ENCODE measurements around the gene LSAMP.

The LSAMP gene

DNA sequence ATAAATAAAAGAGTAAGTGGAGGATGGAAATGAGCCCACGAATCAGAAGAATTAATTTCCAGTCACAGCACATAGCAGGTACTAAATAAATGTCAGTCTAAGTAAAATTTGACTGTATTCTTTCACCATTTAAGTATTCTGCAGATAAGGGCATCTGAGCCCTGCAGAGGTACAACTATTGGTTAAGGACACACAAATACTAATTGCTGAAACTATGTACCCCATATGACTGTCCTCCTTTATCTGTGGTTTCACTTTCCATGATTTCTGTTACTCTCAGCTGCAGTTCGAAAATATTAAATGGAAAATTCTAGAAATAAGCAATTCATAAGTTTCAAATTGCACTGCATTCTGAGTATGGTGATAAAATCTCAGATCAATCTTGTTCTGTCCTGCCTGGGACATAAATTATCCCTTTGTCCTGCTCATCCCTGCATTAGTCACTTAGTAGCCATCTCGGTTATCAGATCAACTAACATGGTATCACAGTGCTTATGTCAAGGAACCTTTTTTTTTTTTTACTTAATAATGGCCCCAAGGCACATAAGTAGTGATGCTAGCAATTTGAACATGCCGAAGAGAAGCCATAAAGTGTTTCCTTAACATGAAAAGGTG, 95.1 kb downstream of the LSAMP start:
- no peak overlapping the region for H3K4me3 ChIP-seq (ENCODE audit: control insufficient read depth, low read depth, low read length)
- DNase-seq (ENCODE audit: low read depth), result no peak
- TF ChIP-seq CTCF (IDR thresholded peaks at IDR 0.05; ENCODE audit: control insufficient read depth, insufficient read depth, low read depth, low read length, missing control alignments), result no peak

GRCh38 chr3:116348216-116348615, 97.1 kb downstream of the LSAMP start:
- TF ChIP-seq CTCF (IDR thresholded peaks at IDR 0.05; ENCODE audit: control insufficient read depth, insufficient read depth, low read depth, low read length, missing control alignments), result no peak
- DNase-seq (ENCODE audit: low read depth), result no peak

DNA sequence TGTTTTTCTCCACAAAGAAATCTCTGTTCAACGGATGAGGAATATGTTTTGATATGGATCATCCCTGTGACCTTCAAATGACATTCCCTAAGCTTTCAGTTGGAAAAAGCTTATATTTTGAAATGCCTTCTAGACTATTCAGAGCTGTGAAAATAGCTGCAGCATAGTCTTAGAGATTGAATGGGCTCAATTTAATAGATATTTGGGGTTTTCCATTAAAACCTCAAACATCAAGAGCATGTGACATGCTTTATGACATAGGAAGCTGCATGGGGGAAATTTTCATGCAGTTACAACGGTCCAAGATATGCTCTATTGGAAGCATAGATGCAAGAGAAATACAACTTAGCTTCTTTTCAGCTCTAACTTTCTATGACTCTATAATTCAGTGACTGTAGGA, 102.8 kb downstream of the LSAMP start:
- TF ChIP-seq CTCF (IDR thresholded peaks at IDR 0.05; ENCODE audit: control insufficient read depth, insufficient read depth, low read depth, low read length, missing control alignments), result no peak
- DNase-seq (ENCODE audit: low read depth), result no peak
- no peak overlapping the region for H3K4me3 ChIP-seq (ENCODE audit: control insufficient read depth, low read depth, low read length)

More at GRCh38 chr3:116348216-116348615, 97.1 kb downstream of the LSAMP start:
- no peak overlapping the region for H3K4me3 ChIP-seq (ENCODE audit: control insufficient read depth, low read depth, low read length)

DNA sequence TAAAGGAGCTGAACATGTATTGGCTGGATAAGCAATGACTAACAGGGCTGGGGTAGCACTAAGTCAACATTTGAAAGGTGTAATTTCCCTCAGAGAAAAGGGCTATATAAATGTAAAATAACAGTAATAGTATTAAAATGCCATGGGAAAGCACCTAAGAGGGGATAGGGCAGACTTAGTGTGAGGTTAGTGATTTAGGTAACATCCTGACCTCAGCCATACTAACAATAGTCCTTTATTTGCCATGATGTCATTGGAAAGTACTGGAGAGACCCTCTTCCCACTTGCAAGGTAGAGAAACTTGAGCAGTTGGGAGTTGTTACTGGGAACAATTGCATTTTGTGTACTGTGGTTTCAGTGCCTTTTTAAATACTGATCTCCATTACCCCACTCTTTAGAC, 103.4 kb downstream of the LSAMP start:
- no peak for TF ChIP-seq CTCF (IDR thresholded peaks at IDR 0.05; ENCODE audit: control insufficient read depth, insufficient read depth, low read depth, low read length, missing control alignments)
- no peak for DNase-seq (ENCODE audit: low read depth)
- no peak overlapping the region for H3K4me3 ChIP-seq (ENCODE audit: control insufficient read depth, low read depth, low read length)

- no peak for DNase-seq (ENCODE audit: low read depth)
- TF ChIP-seq CTCF (IDR thresholded peaks at IDR 0.05; ENCODE audit: control insufficient read depth, insufficient read depth, low read depth, low read length, missing control alignments), result no peak
- H3K4me3 ChIP-seq (ENCODE audit: control insufficient read depth, low read depth, low read length), result no peak overlapping the region
Measured at GRCh38 chr3:116341381-116341780, 103.9 kb downstream of the LSAMP start.

DNA sequence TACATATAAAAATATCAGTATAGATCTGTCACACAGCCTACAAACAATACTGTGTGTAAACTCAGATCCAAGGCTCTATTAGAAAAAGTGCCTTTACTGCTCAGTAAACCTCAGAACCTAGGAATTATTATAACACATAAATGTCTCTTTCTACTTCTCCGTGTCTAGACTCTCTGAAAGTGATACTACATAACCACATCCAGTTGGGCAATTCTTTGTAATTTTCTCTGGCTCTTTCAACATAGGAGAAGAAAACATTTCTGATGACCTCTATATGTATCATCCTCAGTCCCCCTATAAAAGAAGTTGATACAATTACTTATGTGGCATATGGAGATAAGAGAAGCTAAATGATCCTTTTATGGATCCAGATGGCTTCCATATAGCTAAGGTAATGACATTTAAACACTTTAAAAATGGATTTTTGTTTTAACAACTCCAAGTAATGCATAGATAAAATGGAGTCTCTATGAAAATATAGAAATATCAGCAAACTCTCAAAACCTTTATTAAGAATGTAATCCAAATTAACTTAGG, 104.5 kb downstream of the LSAMP start:
- no peak for TF ChIP-seq CTCF (IDR thresholded peaks at IDR 0.05; ENCODE audit: control insufficient read depth, insufficient read depth, low read depth, low read length, missing control alignments)
- H3K4me3 ChIP-seq (ENCODE audit: control insufficient read depth, low read depth, low read length), result no peak overlapping the region
- no peak for DNase-seq (ENCODE audit: low read depth)
